Measurements from ENCODE around the gene CKMT1B.
A peak's percentile ranks its signal among the peaks of the same experiment; 100 is the strongest.
"Not testable (repeated sequence)": the region's sequence is repeated elsewhere in the genome, so short reads cannot be mapped to it uniquely, and the experiment has no call there.

CKMT1B gene

DNA sequence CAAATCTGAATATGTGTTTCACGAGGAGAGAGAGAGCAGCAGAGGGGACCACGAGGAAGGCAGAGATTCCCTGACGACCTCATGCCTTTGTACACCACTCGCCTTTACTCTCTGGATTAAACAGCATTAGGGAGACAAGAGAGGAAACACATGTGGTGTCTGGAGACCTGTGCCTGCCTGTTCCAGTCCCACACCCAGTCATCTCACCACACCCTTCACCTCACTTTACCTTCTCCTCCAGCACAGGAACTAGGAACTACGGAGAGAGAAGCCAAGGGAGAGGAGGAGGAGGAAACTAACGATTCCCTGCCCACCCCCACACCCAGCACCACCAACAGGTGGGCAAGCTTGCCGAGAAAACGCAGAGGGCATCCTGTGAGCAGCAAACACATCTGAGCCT is 986 bp upstream of the CKMT1B start:
- not testable (repeated sequence) for H3K9ac ChIP-seq (ENCODE audit: insufficient read length); H3K4me3 ChIP-seq; H3K36me3 ChIP-seq (ENCODE audit: insufficient read depth, low read length); DNase-seq (ENCODE audit: low read depth, low spot score); H3K27ac ChIP-seq; H3K9me3 ChIP-seq (ENCODE audit: low read depth, low read length)

DNA sequence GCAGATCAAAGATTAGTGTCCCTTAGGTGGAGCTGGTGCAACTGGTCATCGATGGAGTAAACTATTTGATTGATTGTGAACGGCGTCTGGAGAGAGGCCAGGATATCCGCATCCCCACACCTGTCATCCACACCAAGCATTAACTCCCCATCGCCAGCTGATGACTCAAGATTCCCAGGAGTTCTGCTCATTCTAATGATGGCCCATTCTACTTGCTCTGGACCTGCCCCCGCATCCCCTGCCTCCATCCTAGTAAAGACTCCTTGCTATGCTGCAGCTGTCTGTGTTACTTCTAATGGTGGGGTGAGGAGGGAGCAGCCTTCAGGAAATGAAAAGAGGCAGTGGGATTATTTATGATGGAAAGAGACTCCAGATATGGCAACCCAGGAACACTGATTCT is 5.3 kb downstream of the CKMT1B start:
- H3K9ac ChIP-seq (ENCODE audit: insufficient read length); H3K36me3 ChIP-seq (ENCODE audit: insufficient read depth, low read length); H3K27ac ChIP-seq; DNase-seq (ENCODE audit: low read depth, low spot score); H3K9me3 ChIP-seq (ENCODE audit: low read depth, low read length); H3K4me3 ChIP-seq: not testable (repeated sequence)

DNA sequence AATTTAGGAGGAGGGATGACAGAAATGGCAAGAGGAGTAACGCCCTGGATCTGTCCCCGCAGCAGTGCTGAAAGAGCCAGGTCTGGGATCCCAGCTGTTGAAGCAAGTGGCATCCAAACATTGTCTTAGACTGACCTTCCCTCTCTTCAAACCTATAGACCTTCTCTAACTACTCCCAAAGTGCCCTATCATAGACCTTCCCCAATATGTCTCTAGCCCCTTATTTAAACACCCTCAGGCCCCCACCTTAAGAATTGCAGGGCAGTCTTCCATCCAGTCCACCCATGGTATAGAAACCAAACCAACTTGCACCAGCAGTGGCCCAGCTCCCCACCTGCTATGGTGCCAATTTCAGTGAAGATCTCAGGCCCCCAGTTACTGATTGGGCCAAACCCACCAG is 6.4 kb downstream of the CKMT1B start:
- H3K36me3 ChIP-seq (ENCODE audit: insufficient read depth, low read length); DNase-seq (ENCODE audit: low read depth, low spot score); H3K9me3 ChIP-seq (ENCODE audit: low read depth, low read length); H3K9ac ChIP-seq (ENCODE audit: insufficient read length); H3K27ac ChIP-seq; H3K4me3 ChIP-seq: not testable (repeated sequence)

GRCh38 chr15:43602233-43602632 is 8.4 kb downstream of the CKMT1B start:
- H3K9me3 ChIP-seq (ENCODE audit: low read depth, low read length); H3K9ac ChIP-seq (ENCODE audit: insufficient read length); H3K27ac ChIP-seq; H3K4me3 ChIP-seq; DNase-seq (ENCODE audit: low read depth, low spot score); H3K36me3 ChIP-seq (ENCODE audit: insufficient read depth, low read length): not testable (repeated sequence)

GRCh38 chr15:43617750-43618149 is 23.9 kb downstream of the CKMT1B start:
- not testable (repeated sequence) for H3K36me3 ChIP-seq (ENCODE audit: insufficient read depth, low read length); H3K9me3 ChIP-seq (ENCODE audit: low read depth, low read length); H3K4me3 ChIP-seq; DNase-seq (ENCODE audit: low read depth, low spot score); H3K27ac ChIP-seq; H3K9ac ChIP-seq (ENCODE audit: insufficient read length)

GRCh38 chr15:43618700-43619099 is 24.9 kb downstream of the CKMT1B start, which contains the start of gene STRC:
STRC (minus strand) TSS chr15:43618800; CDS start chr15:43618722, 78 bp downstream.
- not testable (repeated sequence) for DNase-seq (ENCODE audit: low read depth, low spot score); H3K9ac ChIP-seq (ENCODE audit: insufficient read length); H3K9me3 ChIP-seq (ENCODE audit: low read depth, low read length); H3K36me3 ChIP-seq (ENCODE audit: insufficient read depth, low read length); H3K27ac ChIP-seq; H3K4me3 ChIP-seq

DNA sequence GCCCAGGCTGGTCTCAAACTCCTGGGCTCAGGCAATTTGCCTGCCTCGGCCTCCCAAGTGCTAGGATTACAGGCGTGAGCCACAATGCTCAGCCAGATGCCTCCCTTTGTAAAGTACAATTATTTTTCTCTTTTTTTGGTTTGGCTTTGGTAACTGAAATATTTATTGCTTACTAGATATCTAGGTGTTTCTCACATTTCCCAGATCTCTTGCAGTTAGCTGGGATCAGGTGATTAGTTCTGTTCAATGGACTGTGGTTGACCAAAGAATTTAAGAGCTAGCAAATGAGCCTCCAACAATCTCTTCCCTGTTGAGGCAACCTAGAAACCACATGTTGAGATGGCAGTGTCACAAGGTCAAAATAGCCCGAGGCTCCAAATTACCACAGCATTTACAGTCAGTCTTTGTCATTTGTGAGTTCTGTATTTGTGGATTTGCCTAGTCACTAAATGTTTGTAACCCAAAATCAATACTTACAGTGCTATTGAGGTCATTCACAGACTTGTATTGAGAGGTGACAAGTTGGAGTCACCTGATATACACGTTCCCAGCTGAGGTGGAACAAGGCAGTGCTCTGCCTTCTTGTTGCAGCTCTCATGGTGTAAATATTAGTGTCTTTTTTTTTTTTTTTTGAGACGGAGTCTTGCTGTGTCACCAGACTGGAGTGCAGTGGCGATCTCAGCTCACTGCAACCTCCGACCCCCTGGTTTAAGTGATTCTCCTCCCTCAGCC is 28.4 kb downstream of the CKMT1B start:
- not testable (repeated sequence) for H3K9ac ChIP-seq (ENCODE audit: insufficient read length); H3K4me3 ChIP-seq; H3K27ac ChIP-seq; DNase-seq (ENCODE audit: low read depth, low spot score); H3K36me3 ChIP-seq (ENCODE audit: insufficient read depth, low read length); H3K9me3 ChIP-seq (ENCODE audit: low read depth, low read length)

DNA sequence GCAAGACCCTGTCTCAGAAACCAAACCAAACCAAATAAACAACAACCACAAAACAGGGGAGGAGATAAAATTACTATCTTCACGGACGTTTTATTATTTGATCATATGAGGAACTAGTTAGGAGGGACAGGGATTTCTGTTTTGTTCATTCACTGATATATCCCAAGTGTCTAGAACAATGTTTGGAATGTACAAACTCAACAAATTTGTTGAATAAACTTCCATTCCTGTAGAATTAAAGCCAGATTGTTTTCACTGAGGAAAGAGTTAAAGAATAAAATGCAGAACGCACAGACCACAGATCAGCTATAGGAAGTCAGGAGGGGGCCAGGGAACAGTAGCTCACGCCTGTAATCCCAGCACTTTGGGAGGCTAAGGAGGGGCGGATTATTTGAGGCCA is 31.3 kb downstream of the CKMT1B start:
- peak overlapping the region; percentile 34 for H3K4me3 ChIP-seq
- TF ChIP-seq POLR2AphosphoS5 (IDR thresholded peaks at IDR 0.05; ENCODE audit: borderline replicate concordance, low read depth, low read length) (no peak), EZH2 (IDR thresholded peaks at IDR 0.05) (no peak)
- H3K36me3 ChIP-seq (ENCODE audit: insufficient read depth, low read length): no peaks in the 10 kb centered on the region
- H3K9ac ChIP-seq (ENCODE audit: insufficient read length): no peak overlapping the region
- no peaks in the 10 kb centered on the region for H3K9me3 ChIP-seq (ENCODE audit: low read depth, low read length)
- DNase-seq (ENCODE audit: low read depth, low spot score): peak; percentile 8
- peak overlapping the region; percentile 88 for H3K27ac ChIP-seq

- DNase-seq (ENCODE audit: low read depth, low spot score); H3K9me3 ChIP-seq (ENCODE audit: low read depth, low read length); H3K9ac ChIP-seq (ENCODE audit: insufficient read length); H3K36me3 ChIP-seq (ENCODE audit: insufficient read depth, low read length); H3K27ac ChIP-seq; H3K4me3 ChIP-seq: not testable (repeated sequence)
These were observed 33.1 kb downstream of the CKMT1B start for GRCh38 chr15:43626937-43627336.

- H3K36me3 ChIP-seq (ENCODE audit: insufficient read depth, low read length); H3K9me3 ChIP-seq (ENCODE audit: low read depth, low read length); H3K27ac ChIP-seq; DNase-seq (ENCODE audit: low read depth, low spot score); H3K4me3 ChIP-seq; H3K9ac ChIP-seq (ENCODE audit: insufficient read length): not testable (repeated sequence)
These were observed 44.8 kb downstream of the CKMT1B start for GRCh38 chr15:43638464-43639204.

All from SK-N-MC (cell line).